ENCODE data around the gene NUTM2F. TPM values are rescaled to one million over a fixed set of nuclear protein-coding genes. Genes with fewer than 3 reads are reported as not detected.
"Not testable (repeated sequence)": the region's sequence is repeated elsewhere in the genome, so short reads cannot be mapped to it uniquely, and the experiment has no call there.

NUTM2F gene
- total RNA-seq, 1 donor from 2014 or later: not detected

DNA sequence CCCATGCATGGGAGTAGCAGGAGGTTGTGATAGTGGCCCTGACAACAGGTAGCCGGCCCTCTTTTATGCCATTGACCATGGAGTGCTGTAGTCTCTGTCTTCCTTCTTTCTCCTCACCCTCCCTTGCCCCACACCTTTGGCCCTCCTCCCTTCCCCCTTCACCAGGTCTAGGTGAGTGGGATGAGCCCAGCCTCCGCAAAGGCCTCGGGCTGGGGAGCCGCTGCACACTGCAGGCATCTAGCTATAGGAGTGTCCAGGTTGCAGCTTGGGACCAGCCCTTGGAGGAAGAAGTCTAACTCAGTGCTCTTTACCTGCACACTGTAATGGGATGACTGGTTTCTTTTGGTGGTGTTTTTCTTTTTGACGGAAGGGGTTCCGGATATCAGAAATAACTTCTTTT, 12.3 kb upstream of the NUTM2F start:
- H3K4me1 Mint-ChIP-seq (ENCODE audit: low read depth, unreplicated experiment); H3K4me3 Mint-ChIP-seq (ENCODE audit: unreplicated experiment); DNase-seq; H3K27ac Mint-ChIP-seq (ENCODE audit: unreplicated experiment); H3K9me3 Mint-ChIP-seq (ENCODE audit: unreplicated experiment); H3K36me3 Mint-ChIP-seq (ENCODE audit: unreplicated experiment); H3K27me3 Mint-ChIP-seq (ENCODE audit: unreplicated experiment): not testable (repeated sequence)

DNA sequence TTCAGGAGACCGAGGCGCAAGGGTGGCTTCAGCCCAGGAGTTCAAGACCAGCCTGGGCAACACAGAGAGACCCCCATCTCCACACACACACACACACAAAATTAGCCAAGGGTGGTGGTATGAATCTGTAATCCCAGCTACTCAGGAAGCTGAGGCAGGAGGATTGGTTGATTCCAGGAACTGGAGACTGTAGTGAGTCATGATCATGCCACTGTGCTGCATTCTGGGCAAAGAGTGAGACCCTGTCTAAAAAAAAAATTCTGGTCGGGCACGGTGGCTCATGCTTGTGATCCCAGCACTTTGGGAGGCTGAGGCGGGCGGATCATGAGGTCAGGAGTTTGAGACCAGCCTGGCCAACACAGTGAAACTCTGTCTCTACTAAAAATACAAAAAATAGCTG, 11.2 kb upstream of the NUTM2F start:
- H3K27me3 Mint-ChIP-seq (ENCODE audit: unreplicated experiment); DNase-seq; H3K9me3 Mint-ChIP-seq (ENCODE audit: unreplicated experiment); H3K27ac Mint-ChIP-seq (ENCODE audit: unreplicated experiment); H3K36me3 Mint-ChIP-seq (ENCODE audit: unreplicated experiment); H3K4me1 Mint-ChIP-seq (ENCODE audit: low read depth, unreplicated experiment); H3K4me3 Mint-ChIP-seq (ENCODE audit: unreplicated experiment): not testable (repeated sequence)

DNA sequence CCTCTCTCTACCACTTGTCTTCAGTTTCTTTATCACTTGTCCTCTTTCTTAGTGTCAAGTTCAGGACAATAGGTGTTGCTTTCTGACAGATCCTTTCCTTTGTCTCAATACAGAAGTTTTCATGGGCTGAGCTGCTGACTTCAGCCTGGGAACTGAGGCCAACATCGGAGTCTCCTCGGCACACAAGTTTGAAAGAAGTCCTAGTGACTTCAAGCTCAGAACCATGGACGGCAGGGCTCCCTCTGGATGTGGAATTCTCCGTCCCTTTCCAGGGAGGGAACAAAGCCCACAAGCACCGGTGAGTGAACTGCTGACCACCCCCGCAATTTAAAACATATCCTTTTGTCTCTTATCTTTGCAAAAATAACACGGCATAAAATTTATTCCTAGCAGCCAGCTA, 10.3 kb upstream of the NUTM2F start:
- H3K4me3 Mint-ChIP-seq (ENCODE audit: unreplicated experiment); H3K4me1 Mint-ChIP-seq (ENCODE audit: low read depth, unreplicated experiment); DNase-seq; H3K9me3 Mint-ChIP-seq (ENCODE audit: unreplicated experiment); H3K27me3 Mint-ChIP-seq (ENCODE audit: unreplicated experiment); H3K36me3 Mint-ChIP-seq (ENCODE audit: unreplicated experiment); H3K27ac Mint-ChIP-seq (ENCODE audit: unreplicated experiment): not testable (repeated sequence)

DNA sequence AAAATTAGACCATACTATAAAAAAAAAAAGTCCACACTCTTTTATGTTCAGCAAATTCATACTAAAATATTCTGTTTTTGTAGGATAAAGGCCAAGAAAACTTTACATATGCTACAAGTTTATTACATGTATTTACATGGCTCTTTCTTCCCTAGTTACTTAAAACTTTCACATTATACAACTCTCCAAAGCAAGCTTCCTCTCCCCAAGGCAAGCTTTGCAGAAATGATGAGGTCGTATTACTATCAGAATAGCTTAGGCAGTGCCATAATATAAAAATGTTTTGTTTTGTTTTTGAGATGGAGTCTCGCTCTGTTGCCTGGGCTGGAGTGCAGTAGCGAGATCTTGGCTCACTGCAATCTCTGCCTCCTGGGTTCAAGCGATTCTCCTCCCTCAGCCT, 8.0 kb upstream of the NUTM2F start:
- H3K27ac Mint-ChIP-seq (ENCODE audit: unreplicated experiment); H3K4me1 Mint-ChIP-seq (ENCODE audit: low read depth, unreplicated experiment); H3K27me3 Mint-ChIP-seq (ENCODE audit: unreplicated experiment); H3K36me3 Mint-ChIP-seq (ENCODE audit: unreplicated experiment); H3K9me3 Mint-ChIP-seq (ENCODE audit: unreplicated experiment); DNase-seq; H3K4me3 Mint-ChIP-seq (ENCODE audit: unreplicated experiment): not testable (repeated sequence)

DNA sequence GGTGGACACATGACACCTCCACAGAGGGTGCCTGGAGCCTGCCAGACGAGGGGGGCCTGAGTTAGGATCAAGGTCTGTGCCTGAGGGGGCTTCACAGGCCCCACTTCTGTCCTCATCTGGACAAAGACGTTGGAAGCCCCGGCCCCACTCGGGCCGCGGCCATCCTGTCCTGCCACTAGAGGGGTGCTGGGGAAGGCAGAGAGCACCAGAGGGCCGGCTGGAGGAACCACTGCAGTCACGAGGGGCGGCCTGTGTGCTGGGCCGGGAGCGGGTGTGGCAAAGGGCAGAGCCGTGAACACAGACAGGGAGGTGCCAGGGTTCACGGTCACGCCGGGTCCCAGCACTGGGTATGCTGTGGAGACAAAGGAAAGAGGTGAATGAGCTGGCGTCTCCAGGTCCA, 2.9 kb downstream of the NUTM2F start:
- not testable (repeated sequence) for H3K4me1 Mint-ChIP-seq (ENCODE audit: low read depth, unreplicated experiment); H3K9me3 Mint-ChIP-seq (ENCODE audit: unreplicated experiment); DNase-seq; H3K4me3 Mint-ChIP-seq (ENCODE audit: unreplicated experiment); H3K27me3 Mint-ChIP-seq (ENCODE audit: unreplicated experiment); H3K36me3 Mint-ChIP-seq (ENCODE audit: unreplicated experiment); H3K27ac Mint-ChIP-seq (ENCODE audit: unreplicated experiment)

DNA sequence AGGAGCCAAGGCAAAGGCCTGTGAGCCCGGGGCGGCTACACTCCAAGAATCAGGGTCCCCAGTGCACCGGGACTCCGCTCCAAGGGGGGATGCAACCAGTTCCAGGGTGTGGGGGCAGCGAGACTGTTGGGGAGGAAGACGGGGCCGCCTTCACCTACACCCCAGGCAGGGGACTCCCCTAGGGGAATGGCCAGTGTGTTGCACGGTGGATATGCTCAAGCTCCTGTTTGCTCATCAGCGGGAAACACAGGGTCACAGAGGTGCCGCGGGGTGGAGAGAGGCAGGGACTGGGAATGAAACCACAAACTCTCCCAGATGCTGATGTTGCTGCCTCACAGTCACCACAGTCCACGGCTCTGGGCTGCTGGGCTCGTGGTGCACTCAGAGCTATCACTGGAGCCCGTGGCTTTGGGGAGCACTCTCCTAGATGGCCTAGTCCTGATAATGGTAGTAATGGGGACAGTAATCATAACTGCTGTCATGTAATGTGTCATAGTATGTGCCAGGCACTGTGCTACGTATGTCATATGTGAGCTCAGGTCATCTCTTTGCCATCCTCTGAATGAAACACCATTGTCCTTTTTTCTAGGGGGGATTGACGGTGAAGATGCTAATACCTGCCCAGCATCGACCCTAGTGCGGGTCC, 5.2 kb downstream of the NUTM2F start:
- not testable (repeated sequence) for H3K4me3 Mint-ChIP-seq (ENCODE audit: unreplicated experiment); H3K36me3 Mint-ChIP-seq (ENCODE audit: unreplicated experiment)

DNA sequence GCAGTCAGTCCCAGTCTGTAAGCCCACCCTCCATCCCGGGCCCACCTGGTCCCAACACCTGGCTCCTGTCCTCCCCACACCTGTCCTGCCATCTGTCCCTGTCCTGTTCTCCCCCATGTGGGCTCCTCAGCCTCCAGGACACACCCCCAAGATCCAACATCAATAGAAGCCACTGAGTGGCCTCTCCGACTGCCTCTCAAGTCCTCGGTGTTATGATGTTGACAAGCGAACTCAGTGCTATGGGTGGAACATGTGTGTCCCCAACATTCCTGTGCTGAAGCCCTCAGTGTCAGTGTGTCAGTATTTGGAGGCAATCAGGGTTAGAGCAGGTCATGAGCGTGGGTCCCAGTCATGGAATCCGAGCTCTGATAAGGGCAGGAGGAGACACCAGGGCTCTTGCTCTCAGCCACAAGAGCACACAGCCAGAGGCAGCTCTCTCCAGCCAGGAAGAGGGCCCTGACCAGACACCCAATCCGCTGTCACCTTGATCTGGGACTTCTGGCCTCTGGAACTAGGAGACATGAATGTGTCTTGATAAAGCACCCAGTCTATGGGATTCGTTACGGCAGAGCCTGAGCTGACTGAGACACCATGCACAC, 6.0 kb downstream of the NUTM2F start:
- H3K4me3 Mint-ChIP-seq (ENCODE audit: unreplicated experiment); H3K27ac Mint-ChIP-seq (ENCODE audit: unreplicated experiment); DNase-seq; H3K4me1 Mint-ChIP-seq (ENCODE audit: low read depth, unreplicated experiment); H3K27me3 Mint-ChIP-seq (ENCODE audit: unreplicated experiment); H3K9me3 Mint-ChIP-seq (ENCODE audit: unreplicated experiment); H3K36me3 Mint-ChIP-seq (ENCODE audit: unreplicated experiment): not testable (repeated sequence)

More for the DNA sequence above, 5.2 kb downstream of the NUTM2F start:
- H3K9me3 Mint-ChIP-seq (ENCODE audit: unreplicated experiment); DNase-seq; H3K4me1 Mint-ChIP-seq (ENCODE audit: low read depth, unreplicated experiment); H3K27me3 Mint-ChIP-seq (ENCODE audit: unreplicated experiment); H3K27ac Mint-ChIP-seq (ENCODE audit: unreplicated experiment): not testable (repeated sequence)

DNA sequence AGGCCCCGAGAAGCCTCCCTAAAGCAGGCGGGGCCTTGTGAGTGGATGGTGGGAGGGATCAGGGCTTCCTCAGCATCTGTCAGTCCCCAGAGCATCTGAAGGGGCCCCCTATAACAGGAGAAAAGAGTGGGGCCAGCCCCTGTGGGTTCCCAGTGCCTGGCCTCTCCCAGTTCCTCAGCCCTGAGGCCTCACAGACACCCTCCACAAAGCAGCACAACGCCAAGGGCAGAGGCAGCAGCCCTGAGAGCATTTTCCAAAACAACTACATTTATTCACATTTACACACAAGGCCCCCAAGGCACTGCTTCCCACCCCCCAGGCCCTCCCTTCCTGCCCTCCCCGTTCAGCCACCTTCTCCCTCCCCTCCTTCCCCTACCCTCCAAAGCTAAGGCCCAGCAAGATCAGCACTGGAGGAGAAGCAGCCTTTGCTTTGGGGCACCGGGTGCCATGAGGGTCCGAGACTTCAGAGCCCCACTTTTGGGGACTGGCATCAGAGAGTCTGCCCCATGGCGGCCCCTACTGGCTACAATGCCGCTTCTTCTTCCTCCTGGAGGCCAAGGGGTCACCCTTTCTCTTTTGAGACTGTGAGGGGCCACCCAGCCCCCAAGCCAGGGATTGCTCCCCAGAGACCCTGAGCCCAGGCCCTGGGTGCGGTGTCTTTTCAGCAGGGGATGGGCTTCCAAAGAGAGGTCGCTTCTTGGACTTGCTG, 10.3 kb downstream of the NUTM2F start:
- H3K9me3 Mint-ChIP-seq (ENCODE audit: unreplicated experiment); H3K27me3 Mint-ChIP-seq (ENCODE audit: unreplicated experiment); DNase-seq; H3K4me1 Mint-ChIP-seq (ENCODE audit: low read depth, unreplicated experiment); H3K36me3 Mint-ChIP-seq (ENCODE audit: unreplicated experiment); H3K27ac Mint-ChIP-seq (ENCODE audit: unreplicated experiment); H3K4me3 Mint-ChIP-seq (ENCODE audit: unreplicated experiment): not testable (repeated sequence)

DNA sequence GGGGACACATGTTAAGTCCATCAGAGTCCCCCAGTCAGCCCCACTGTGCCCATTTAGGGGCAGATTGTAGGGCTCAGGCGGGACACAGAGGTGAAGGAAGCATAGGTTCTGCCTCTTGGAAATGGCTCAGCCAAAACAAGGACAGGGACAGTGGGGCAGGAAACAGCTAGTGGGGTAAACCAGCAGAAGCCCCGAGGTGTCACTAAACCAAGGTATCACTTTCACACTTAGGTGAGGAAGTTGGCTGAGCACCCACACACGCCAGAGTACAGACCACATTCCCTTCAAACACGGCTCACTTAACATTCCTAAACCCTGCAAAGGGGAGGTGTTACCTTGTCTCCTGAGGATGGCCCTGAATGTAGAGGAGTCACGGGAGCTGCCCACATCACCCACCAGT, 12.2 kb downstream of the NUTM2F start:
- H3K9me3 Mint-ChIP-seq (ENCODE audit: unreplicated experiment); H3K27me3 Mint-ChIP-seq (ENCODE audit: unreplicated experiment); DNase-seq; H3K4me1 Mint-ChIP-seq (ENCODE audit: low read depth, unreplicated experiment); H3K27ac Mint-ChIP-seq (ENCODE audit: unreplicated experiment); H3K36me3 Mint-ChIP-seq (ENCODE audit: unreplicated experiment); H3K4me3 Mint-ChIP-seq (ENCODE audit: unreplicated experiment): not testable (repeated sequence)

DNA sequence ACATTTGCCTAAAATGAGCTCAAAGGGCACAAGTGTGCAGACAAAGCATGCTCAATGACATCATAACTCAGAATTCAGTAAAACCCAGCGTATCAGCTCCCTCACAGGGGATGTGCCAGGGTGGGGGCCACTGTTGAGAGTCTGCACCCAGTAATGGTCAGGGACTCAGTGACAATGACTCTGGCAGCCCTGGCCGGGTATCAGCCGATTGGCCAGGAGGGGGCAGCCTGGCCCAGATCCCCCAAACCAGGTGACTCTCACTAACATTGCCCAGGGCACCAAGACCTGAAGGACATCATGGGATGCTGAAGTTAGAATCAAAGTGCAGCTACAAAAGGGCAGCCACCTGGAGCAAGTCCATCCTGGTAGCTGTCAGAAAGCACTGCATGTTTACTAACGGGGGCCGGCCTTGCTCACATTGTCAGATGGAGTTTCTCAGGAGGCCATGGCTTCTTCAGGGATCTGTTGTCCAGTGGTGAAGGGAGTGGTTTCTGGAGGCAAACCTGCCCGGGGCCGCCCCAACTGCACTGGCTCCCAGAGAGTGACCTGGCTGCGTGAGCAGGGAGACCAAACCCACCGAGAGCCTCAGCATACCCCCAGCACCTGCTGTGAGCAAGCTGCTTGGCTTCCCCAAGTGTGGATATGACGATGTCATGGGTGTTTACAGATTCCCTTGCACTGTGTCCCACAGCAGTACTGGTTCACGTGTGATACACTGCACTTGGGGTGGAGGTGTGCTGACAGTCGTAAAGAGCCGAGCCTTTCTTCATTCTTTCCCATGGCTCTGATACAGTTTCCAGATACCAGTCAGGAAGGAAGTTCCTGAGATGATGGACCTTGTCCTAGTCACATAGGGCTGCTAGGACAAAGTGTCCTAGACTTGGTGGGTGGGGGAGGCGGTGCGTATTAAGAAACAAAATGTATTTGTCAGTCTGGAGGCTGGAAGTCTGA, 13.1 kb downstream of the NUTM2F start:
- not testable (repeated sequence) for H3K4me3 Mint-ChIP-seq (ENCODE audit: unreplicated experiment); DNase-seq; H3K9me3 Mint-ChIP-seq (ENCODE audit: unreplicated experiment); H3K27ac Mint-ChIP-seq (ENCODE audit: unreplicated experiment); H3K36me3 Mint-ChIP-seq (ENCODE audit: unreplicated experiment); H3K27me3 Mint-ChIP-seq (ENCODE audit: unreplicated experiment); H3K4me1 Mint-ChIP-seq (ENCODE audit: low read depth, unreplicated experiment)

Measured in glutamatergic neuron (in vitro differentiated cells).